ENCODE results near the gene CSF3R. TPM values are rescaled to one million over a fixed set of nuclear protein-coding genes. Genes with fewer than 3 reads are reported as not detected.

Gene CSF3R
- total and polyA plus RNA-seq, 9 of the 15 experiments (the other 6 are each of a cell fraction or from before 2014, with no cell fraction given), result 0.21 to 0.86 (median 0.40) TPM; not detected in 1

- TF ChIP-seq, protein P1, sequence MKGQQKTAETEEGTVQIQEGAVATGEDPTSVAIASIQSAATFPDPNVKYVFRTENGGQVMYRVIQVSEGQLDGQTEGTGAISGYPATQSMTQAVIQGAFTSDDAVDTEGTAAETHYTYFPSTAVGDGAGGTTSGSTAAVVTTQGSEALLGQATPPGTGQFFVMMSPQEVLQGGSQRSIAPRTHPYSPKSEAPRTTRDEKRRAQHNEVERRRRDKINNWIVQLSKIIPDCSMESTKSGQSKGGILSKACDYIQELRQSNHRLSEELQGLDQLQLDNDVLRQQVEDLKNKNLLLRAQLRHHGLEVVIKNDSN (CRISPR knock-in tag; IDR thresholded peaks at IDR 0.05), result no peak
- no peak for TF ChIP-seq NBN (IDR thresholded peaks at IDR 0.05; ENCODE audit: low read depth)
- no peak for TF ChIP-seq TFAM (CRISPR knock-in tag; conservative IDR thresholded peaks at IDR 0.05)
- TF ChIP-seq TSC22D4 (tag; IDR thresholded peaks at IDR 0.05), result no peak
- TF ChIP-seq ARID1B (IDR thresholded peaks at IDR 0.05), result 0 out of 2 replicates have a peak, but pooled peaks have one; percentile 15
- TF ChIP-seq DNMT1 (IDR thresholded peaks at IDR 0.05), result no peak
- TF ChIP-seq EZH2 (IDR thresholded peaks at IDR 0.05; ENCODE audit: borderline replicate concordance, low read depth, low read length), result no peak
- TF ChIP-seq, protein P2, sequence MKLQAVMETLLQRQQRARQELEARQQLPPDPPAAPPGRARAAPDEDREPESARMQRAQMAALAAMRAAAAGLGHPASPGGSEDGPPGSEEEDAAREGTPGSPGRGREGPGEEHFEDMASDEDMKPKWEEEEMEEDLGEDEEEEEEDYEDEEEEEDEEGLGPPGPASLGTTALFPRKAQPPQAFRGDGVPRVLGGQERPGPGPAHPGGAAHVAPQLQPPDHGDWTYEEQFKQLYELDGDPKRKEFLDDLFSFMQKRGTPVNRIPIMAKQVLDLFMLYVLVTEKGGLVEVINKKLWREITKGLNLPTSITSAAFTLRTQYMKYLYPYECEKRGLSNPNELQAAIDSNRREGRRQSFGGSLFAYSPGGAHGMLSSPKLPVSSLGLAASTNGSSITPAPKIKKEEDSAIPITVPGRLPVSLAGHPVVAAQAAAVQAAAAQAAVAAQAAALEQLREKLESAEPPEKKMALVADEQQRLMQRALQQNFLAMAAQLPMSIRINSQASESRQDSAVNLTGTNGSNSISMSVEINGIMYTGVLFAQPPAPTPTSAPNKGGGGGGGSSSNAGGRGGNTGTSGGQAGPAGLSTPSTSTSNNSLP (IDR thresholded peaks at IDR 0.05; ENCODE audit: borderline replicate concordance, low read depth, low read length), result no peak
- no peak for TF ChIP-seq CC2D1A (IDR thresholded peaks at IDR 0.05)
- no peak for TF ChIP-seq PRPF4 (IDR thresholded peaks at IDR 0.05; ENCODE audit: insufficient read depth, low read depth, low read length, poor library complexity, severe bottlenecking)
- TF ChIP-seq CBX2 (IDR thresholded peaks at IDR 0.05; ENCODE audit: insufficient read depth, low read length, poor library complexity, severe bottlenecking), result no peak
- no peak for TF ChIP-seq ZBTB5 (IDR thresholded peaks at IDR 0.05)
- TF ChIP-seq HIVEP1 (CRISPR knock-in tag; IDR thresholded peaks at IDR 0.05), result no peak
- no peak for TF ChIP-seq HMG20A (CRISPR knock-in tag; conservative IDR thresholded peaks at IDR 0.05)
- no peak for TF ChIP-seq SP2 (IDR thresholded peaks at IDR 0.05; ENCODE audit: extremely low read depth, low read depth, low read length, poor library complexity, severe bottlenecking)
- TF ChIP-seq RBM22 (IDR thresholded peaks at IDR 0.05; ENCODE audit: low read depth, low read length, poor library complexity, severe bottlenecking), result no peak
- TF ChIP-seq GTF2B (IDR thresholded peaks at IDR 0.05; ENCODE audit: extremely low read depth, insufficient read length), result no peak
- TF ChIP-seq FOXP1 (CRISPR knock-in tag; IDR thresholded peaks at IDR 0.05), result no peak
- TF ChIP-seq, protein P3, sequence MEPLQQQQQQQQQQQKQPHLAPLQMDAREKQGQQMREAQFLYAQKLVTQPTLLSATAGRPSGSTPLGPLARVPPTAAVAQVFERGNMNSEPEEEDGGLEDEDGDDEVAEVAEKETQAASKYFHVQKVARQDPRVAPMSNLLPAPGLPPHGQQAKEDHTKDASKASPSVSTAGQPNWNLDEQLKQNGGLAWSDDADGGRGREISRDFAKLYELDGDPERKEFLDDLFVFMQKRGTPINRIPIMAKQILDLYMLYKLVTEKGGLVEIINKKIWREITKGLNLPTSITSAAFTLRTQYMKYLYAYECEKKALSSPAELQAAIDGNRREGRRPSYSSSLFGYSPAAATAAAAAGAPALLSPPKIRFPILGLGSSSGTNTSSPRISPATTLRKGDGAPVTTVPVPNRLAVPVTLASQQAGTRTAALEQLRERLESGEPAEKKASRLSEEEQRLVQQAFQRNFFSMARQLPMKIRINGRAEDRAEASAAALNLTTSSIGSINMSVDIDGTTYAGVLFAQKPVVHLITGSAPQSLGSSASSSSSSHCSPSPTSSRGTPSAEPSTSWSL (CRISPR knock-in tag; IDR thresholded peaks at IDR 0.05; ENCODE audit: borderline replicate concordance), result no peak
- peak; percentile 24 for TF ChIP-seq POLR2B (IDR thresholded peaks at IDR 0.05; ENCODE audit: low read depth, partially characterized antibody)
- TF ChIP-seq RBM25 (IDR thresholded peaks at IDR 0.05; ENCODE audit: low read depth, low read length, severe bottlenecking), result peak; percentile 51
Measured at GRCh38 chr1:36453600-36454388, 28.9 kb downstream of the CSF3R start (continued).

Data from K562 (cell line).